ENCODE results near the gene XYLT1.

The XYLT1 gene

GRCh38 chr16:17261197-17261858 is 209.4 kb downstream of the XYLT1 start:
- TF ChIP-seq CTCF (IDR thresholded peaks at IDR 0.05; ENCODE audit: low read depth, low read length, missing control alignments), result no peak
- Histone ChIP-seq H3K27ac (no peak overlapping the region), H3K4me3 (ENCODE audit: low read depth, low read length) (no peak overlapping the region), H3K27me3 (replicated peaks) (no peaks in the 10 kb centered on the region), H3K36me3 (replicated peaks) (no peaks in the 10 kb centered on the region)
- in situ Hi-C loops (cut with HindIII; ENCODE audit: low pct_ligation_motif_present, low sequenced_read_pairs), result no loop called here
- DNase-seq, result no peak

- in situ Hi-C loops (cut with HindIII; ENCODE audit: low pct_ligation_motif_present, low sequenced_read_pairs), result no loop called here
- DNase-seq, result no peak
- H3K27me3 ChIP-seq (replicated peaks), result no peaks in the 10 kb centered on the region
- TF ChIP-seq CTCF (IDR thresholded peaks at IDR 0.05; ENCODE audit: low read depth, low read length, missing control alignments), result no peak
- no peak overlapping the region for H3K27ac ChIP-seq
- no peaks in the 10 kb centered on the region for H3K36me3 ChIP-seq (replicated peaks)
- no peak overlapping the region for H3K4me3 ChIP-seq (ENCODE audit: low read depth, low read length)
Observed at GRCh38 chr16:17260276-17260849, 210.4 kb downstream of the XYLT1 start.

- Histone ChIP-seq H3K27me3 (replicated peaks) (no peaks in the 10 kb centered on the region), H3K36me3 (replicated peaks) (no peaks in the 10 kb centered on the region), H3K4me3 (ENCODE audit: low read depth, low read length) (no peak overlapping the region), H3K27ac (no peak overlapping the region)
- in situ Hi-C loops (cut with HindIII; ENCODE audit: low pct_ligation_motif_present, low sequenced_read_pairs), result no loop called here
- no peak for DNase-seq
- TF ChIP-seq CTCF (IDR thresholded peaks at IDR 0.05; ENCODE audit: low read depth, low read length, missing control alignments), result no peak
Observed at GRCh38 chr16:17259751-17260270, 210.9 kb downstream of the XYLT1 start.

- Histone ChIP-seq H3K36me3 (replicated peaks) (no peaks in the 10 kb centered on the region), H3K27me3 (replicated peaks) (no peaks in the 10 kb centered on the region), H3K27ac (no peak overlapping the region), H3K4me3 (ENCODE audit: low read depth, low read length) (no peak overlapping the region)
- in situ Hi-C loops (cut with HindIII; ENCODE audit: low pct_ligation_motif_present, low sequenced_read_pairs), result no loop called here
- no peak for TF ChIP-seq CTCF (IDR thresholded peaks at IDR 0.05; ENCODE audit: low read depth, low read length, missing control alignments)
- DNase-seq, result no peak
Observed at GRCh38 chr16:17258848-17259713, 211.7 kb downstream of the XYLT1 start.

- no peak overlapping the region for H3K4me3 ChIP-seq (ENCODE audit: low read depth, low read length)
- in situ Hi-C loops (cut with HindIII; ENCODE audit: low pct_ligation_motif_present, low sequenced_read_pairs), result no loop called here
- no peak overlapping the region for H3K27ac ChIP-seq
- no peaks in the 10 kb centered on the region for H3K27me3 ChIP-seq (replicated peaks)
- no peak for DNase-seq
- no peak for TF ChIP-seq CTCF (IDR thresholded peaks at IDR 0.05; ENCODE audit: low read depth, low read length, missing control alignments)
- H3K36me3 ChIP-seq (replicated peaks), result no peaks in the 10 kb centered on the region
Observed at GRCh38 chr16:17258077-17258599, 212.6 kb downstream of the XYLT1 start.

All from brain microvascular endothelial cell (primary cell).